UCSD-AML1 (cell line): ENCODE data around the gene MLX.

ENCODE experiments used
- DNase-seq: peaks from one replicate; lab custom pipeline; 2025; ENCODE audit not compliant: unreplicated experiment; lab: John Stamatoyannopoulos, UW

The MLX gene

GRCh38 chr17:42554250-42555121 is 12.4 kb upstream of the MLX start:
- peak; percentile 89 for DNase-seq

GRCh38 chr17:42555122-42555622 is 11.7 kb upstream of the MLX start:
- DNase-seq = no peak

GRCh38 chr17:42555961-42556617 is 10.8 kb upstream of the MLX start:
- peak; percentile 24 for DNase-seq

GRCh38 chr17:42559075-42559474 is 7.8 kb upstream of the MLX start:
- DNase-seq = no peak

- no peak for DNase-seq
Observed at GRCh38 chr17:42560246-42560645, 6.7 kb upstream of the MLX start.

- peak; percentile 92 for DNase-seq
Observed at GRCh38 chr17:42561897-42562387, 5.0 kb upstream of the MLX start, which contains the start of gene COASY. COASY (plus strand) TSS chr17:42562148; CDS start chr17:42562623, 475 bp downstream.

GRCh38 chr17:42562388-42563142 is 4.3 kb upstream of the MLX start:
- no peak for DNase-seq

- DNase-seq = no peak
Observed at GRCh38 chr17:42563143-42563509, 3.8 kb upstream of the MLX start.

GRCh38 chr17:42563543-42563942 is 3.4 kb upstream of the MLX start:
- DNase-seq = no peak

GRCh38 chr17:42563950-42564349 is 3.0 kb upstream of the MLX start:
- DNase-seq = no peak

- no peak for DNase-seq
Observed at GRCh38 chr17:42564815-42565522, 1.9 kb upstream of the MLX start.

- DNase-seq = no peak
Observed at GRCh38 chr17:42565523-42566214, 1.2 kb upstream of the MLX start.

GRCh38 chr17:42566215-42566882 is 551 bp upstream of the MLX start:
- no peak for DNase-seq

GRCh38 chr17:42568341-42569111 is 1.6 kb downstream of the MLX start:
- DNase-seq = no peak

GRCh38 chr17:42571435-42572225 is 4.7 kb downstream of the MLX start:
- DNase-seq = no peak

GRCh38 chr17:42573095-42573494 is 6.2 kb downstream of the MLX start:
- peak; percentile 27 for DNase-seq

GRCh38 chr17:42574463-42574862 is 7.6 kb downstream of the MLX start:
- DNase-seq = no peak

- no peak for DNase-seq
Observed at GRCh38 chr17:42577140-42577531, 10.2 kb downstream of the MLX start.
